Neural progenitor cell (in vitro differentiated cells): ENCODE data around the gene PCSK2. TPM values are rescaled to one million over a fixed set of nuclear protein-coding genes. Genes with fewer than 3 reads are reported as not detected.

ENCODE experiments used
- DNase-seq: peaks from one replicate; pipeline ENCODE4 v3.0.0-alpha.2; 2016; ENCODE audit warnings: low spot score
- H2AFZ ChIP-seq: fragments of 200-600 bp; sonication (generic); replicated peaks from 2 replicates; pipeline ENCODE4 v1.6.1; 2016; ENCODE audit warnings: antibody characterized with exemption
- H3F3A ChIP-seq: fragments of 200-600 bp; sonication (generic); 2 replicates; pipeline ENCODE4 v1.6.1; 2016; ENCODE audit warnings: antibody characterized with exemption, low read depth
- H3K27ac ChIP-seq: fragments of 200-600 bp; sonication (generic); 2 replicates; pipeline ENCODE4 v1.5.1; 2016; ENCODE audit warnings: mild to moderate bottlenecking
- H3K27me3 ChIP-seq: fragments of 200-600 bp; sonication (generic); 2 replicates; pipeline ENCODE4 v1.6.1; 2016; ENCODE audit warnings: mild to moderate bottlenecking, moderate library complexity
- H3K36me3 ChIP-seq: fragments of 200-600 bp; sonication (generic); 2 replicates; pipeline ENCODE4 v1.5.1; 2016
- H3K4me1 ChIP-seq: fragments of 200-600 bp; sonication (generic); 2 replicates; pipeline ENCODE4 v1.6.1; 2016; ENCODE audit warnings: mixed run types
- H3K4me2 ChIP-seq: fragments of 200-600 bp; sonication (generic); 2 replicates; pipeline ENCODE4 v1.6.1; 2016
- H3K4me3 ChIP-seq: fragments of 200-600 bp; sonication (generic); 2 replicates; pipeline ENCODE4 v1.5.1; 2016
- H3K79me2 ChIP-seq: fragments of 200-600 bp; sonication (generic); 2 replicates; pipeline ENCODE4 v1.6.1; 2016; ENCODE audit warnings: low read depth
- H3K9ac ChIP-seq: fragments of 200-600 bp; sonication (generic); 2 replicates; pipeline ENCODE4 v1.6.1; 2016
- H3K9me3 ChIP-seq: fragments of 200-600 bp; sonication (generic); 2 replicates; pipeline ENCODE4 v1.5.1; 2016; ENCODE audit warnings: low read depth
- H4K20me1 ChIP-seq: fragments of 200-600 bp; sonication (generic); 2 replicates; pipeline ENCODE4 v1.6.1; 2016; ENCODE audit warnings: low read depth
- H3K27ac Mint-ChIP-seq: 3 replicates; pipeline ENCODE4 v1.8.0; 2021; ENCODE audit warnings: mixed read lengths
- H3K27me3 Mint-ChIP-seq: 2 replicates; pipeline ENCODE4 v1.8.0; 2022; ENCODE audit warnings: low read depth, mild to moderate bottlenecking, inconsistent platforms, moderate library complexity, mixed read lengths; ENCODE audit not compliant: insufficient read depth
- H3K36me3 Mint-ChIP-seq: 3 replicates; pipeline ENCODE4 v1.8.0; 2021; ENCODE audit warnings: mixed read lengths
- H3K4me1 Mint-ChIP-seq: 3 replicates; pipeline ENCODE4 v1.8.0; 2021; ENCODE audit warnings: mixed read lengths
- H3K4me3 Mint-ChIP-seq: 3 replicates; pipeline ENCODE4 v1.8.0; 2021; ENCODE audit warnings: mild to moderate bottlenecking, moderate library complexity, mixed read lengths
- H3K9me3 Mint-ChIP-seq: 3 replicates; pipeline ENCODE4 v1.8.0; 2020; ENCODE audit warnings: mixed read lengths
- EZH2 ChIP-seq: fragments of 200-600 bp; sonication (generic); IDR thresholded peaks from 2 replicates; pipeline ENCODE4 v1.6.1; 2017; ENCODE audit warnings: antibody characterized with exemption, mild to moderate bottlenecking, moderate library complexity
- EZH2phosphoT487 ChIP-seq: fragments of 200-600 bp; sonication (generic); IDR thresholded peaks from 2 replicates; pipeline ENCODE4 v1.6.1; 2017; ENCODE audit warnings: antibody characterized with exemption
- total RNA-seq: library from RNA; depleted of rRNA; stranded (reverse); fragments of >200 nt; gene quantifications from 2 replicates; pipeline ENCODE4 v1.2.3, GENCODE V29; 2015; ENCODE audit warnings: low replicate concordance
- TF ChIP-seq, protein P1 (sequence below): fragments of 200-600 bp; sonication (generic); IDR thresholded peaks from 2 replicates; pipeline ENCODE4 v1.5.1; 2017; ENCODE audit warnings: antibody characterized with exemption, mild to moderate bottlenecking

Gene PCSK2
- total RNA-seq, 1 donor from 2014 or later: 0.07 TPM

- no peaks in the 10 kb centered on the region for H3K79me2 ChIP-seq
- no peaks in the 10 kb centered on the region for H3K36me3 ChIP-seq
- H3K4me1 ChIP-seq: no peaks in the 10 kb centered on the region
- Mint-ChIP-seq H3K4me1 (no peaks in the 10 kb centered on the region), H3K9me3 (no peaks in the 10 kb centered on the region), H3K36me3 (no peaks in the 10 kb centered on the region), H3K27me3 (peaks cover 2% of the 10 kb centered on the region), H3K27ac (no peak overlapping the region), H3K4me3 (no peak overlapping the region)
- no peaks in the 10 kb centered on the region for H3F3A ChIP-seq
- no peak overlapping the region for H2AFZ ChIP-seq
- H4K20me1 ChIP-seq: no peaks in the 10 kb centered on the region
- no peak for DNase-seq
- no peak overlapping the region for H3K4me2 ChIP-seq
- H3K27me3 ChIP-seq: no peaks in the 10 kb centered on the region
- TF ChIP-seq EZH2phosphoT487 (no peak), EZH2 (no peak)
- TF ChIP-seq, protein P1, sequence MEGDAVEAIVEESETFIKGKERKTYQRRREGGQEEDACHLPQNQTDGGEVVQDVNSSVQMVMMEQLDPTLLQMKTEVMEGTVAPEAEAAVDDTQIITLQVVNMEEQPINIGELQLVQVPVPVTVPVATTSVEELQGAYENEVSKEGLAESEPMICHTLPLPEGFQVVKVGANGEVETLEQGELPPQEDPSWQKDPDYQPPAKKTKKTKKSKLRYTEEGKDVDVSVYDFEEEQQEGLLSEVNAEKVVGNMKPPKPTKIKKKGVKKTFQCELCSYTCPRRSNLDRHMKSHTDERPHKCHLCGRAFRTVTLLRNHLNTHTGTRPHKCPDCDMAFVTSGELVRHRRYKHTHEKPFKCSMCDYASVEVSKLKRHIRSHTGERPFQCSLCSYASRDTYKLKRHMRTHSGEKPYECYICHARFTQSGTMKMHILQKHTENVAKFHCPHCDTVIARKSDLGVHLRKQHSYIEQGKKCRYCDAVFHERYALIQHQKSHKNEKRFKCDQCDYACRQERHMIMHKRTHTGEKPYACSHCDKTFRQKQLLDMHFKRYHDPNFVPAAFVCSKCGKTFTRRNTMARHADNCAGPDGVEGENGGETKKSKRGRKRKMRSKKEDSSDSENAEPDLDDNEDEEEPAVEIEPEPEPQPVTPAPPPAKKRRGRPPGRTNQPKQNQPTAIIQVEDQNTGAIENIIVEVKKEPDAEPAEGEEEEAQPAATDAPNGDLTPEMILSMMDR: no peak
- H3K9me3 ChIP-seq: no peaks in the 10 kb centered on the region
- H3K27ac ChIP-seq: no peak overlapping the region
- H3K4me3 ChIP-seq: no peak overlapping the region
- H3K9ac ChIP-seq: no peak overlapping the region
Observed at GRCh38 chr20:17377231-17377630, 150.4 kb downstream of the PCSK2 start.

GRCh38 chr20:17379651-17380050, 152.8 kb downstream of the PCSK2 start:
- no peak overlapping the region for H3K9ac ChIP-seq
- no peaks in the 10 kb centered on the region for H3F3A ChIP-seq
- H2AFZ ChIP-seq: no peak overlapping the region
- Mint-ChIP-seq H3K4me3 (no peak overlapping the region), H3K36me3 (no peaks in the 10 kb centered on the region), H3K4me1 (no peaks in the 10 kb centered on the region), H3K9me3 (no peaks in the 10 kb centered on the region), H3K27ac (no peak overlapping the region), H3K27me3 (peaks cover 2% of the 10 kb centered on the region)
- H3K4me2 ChIP-seq: no peak overlapping the region
- no peaks in the 10 kb centered on the region for H3K36me3 ChIP-seq
- TF ChIP-seq, protein P1: no peak
- no peak for TF ChIP-seq EZH2phosphoT487
- TF ChIP-seq EZH2: no peak
- H3K4me1 ChIP-seq: no peaks in the 10 kb centered on the region
- no peak for DNase-seq
- H4K20me1 ChIP-seq: no peaks in the 10 kb centered on the region
- H3K79me2 ChIP-seq: no peaks in the 10 kb centered on the region
- H3K4me3 ChIP-seq: no peak overlapping the region
- no peak overlapping the region for H3K27ac ChIP-seq
- H3K27me3 ChIP-seq: no peaks in the 10 kb centered on the region
- no peaks in the 10 kb centered on the region for H3K9me3 ChIP-seq

DNA sequence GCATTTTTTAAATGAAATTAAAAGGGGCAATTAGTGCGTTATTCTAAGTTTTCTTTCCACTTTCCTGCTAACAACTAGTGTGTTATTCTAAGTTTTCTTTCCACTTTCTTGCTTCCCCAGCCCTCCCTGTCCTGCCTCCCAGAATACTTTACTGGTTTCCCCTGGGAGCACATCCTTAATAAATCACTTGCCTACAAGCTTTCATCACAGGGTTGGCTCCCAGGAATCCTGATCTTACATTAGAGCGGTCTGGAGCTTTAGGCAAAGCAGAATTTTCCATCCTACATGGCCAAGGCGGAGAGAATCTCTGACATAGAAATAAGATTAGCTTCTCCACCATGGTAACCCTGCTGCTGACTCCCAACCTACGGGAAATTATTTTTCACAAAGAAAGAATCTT, 154.0 kb downstream of the PCSK2 start:
- Mint-ChIP-seq H3K27me3 (peaks cover 2% of the 10 kb centered on the region), H3K4me1 (no peaks in the 10 kb centered on the region), H3K9me3 (no peaks in the 10 kb centered on the region), H3K4me3 (no peak overlapping the region), H3K36me3 (no peaks in the 10 kb centered on the region), H3K27ac (no peak overlapping the region)
- Histone ChIP-seq H2AFZ (no peak overlapping the region), H4K20me1 (no peaks in the 10 kb centered on the region), H3K36me3 (no peaks in the 10 kb centered on the region), H3K4me2 (no peak overlapping the region), H3K9me3 (no peaks in the 10 kb centered on the region), H3K27me3 (no peaks in the 10 kb centered on the region), H3K9ac (no peak overlapping the region), H3K27ac (no peak overlapping the region), H3F3A (no peaks in the 10 kb centered on the region), H3K79me2 (no peaks in the 10 kb centered on the region), H3K4me3 (no peak overlapping the region), H3K4me1 (no peaks in the 10 kb centered on the region)
- TF ChIP-seq, protein P1: no peak
- TF ChIP-seq EZH2 (no peak), EZH2phosphoT487 (no peak)
- DNase-seq: no peak

GRCh38 chr20:17381724-17382123, 154.9 kb downstream of the PCSK2 start:
- TF ChIP-seq EZH2 (no peak), EZH2phosphoT487 (no peak)
- TF ChIP-seq, protein P1: no peak
- no peak for DNase-seq
- H3K27me3 ChIP-seq: no peaks in the 10 kb centered on the region
- no peaks in the 10 kb centered on the region for H4K20me1 ChIP-seq
- Mint-ChIP-seq H3K4me3 (no peak overlapping the region), H3K4me1 (no peaks in the 10 kb centered on the region), H3K27me3 (peaks cover 2% of the 10 kb centered on the region), H3K9me3 (no peaks in the 10 kb centered on the region), H3K36me3 (no peaks in the 10 kb centered on the region), H3K27ac (no peak overlapping the region)
- no peak overlapping the region for H3K4me2 ChIP-seq
- H3K36me3 ChIP-seq: no peaks in the 10 kb centered on the region
- no peaks in the 10 kb centered on the region for H3K4me1 ChIP-seq
- no peak overlapping the region for H3K9ac ChIP-seq
- no peaks in the 10 kb centered on the region for H3K79me2 ChIP-seq
- no peak overlapping the region for H3K4me3 ChIP-seq
- H3F3A ChIP-seq: no peaks in the 10 kb centered on the region
- no peak overlapping the region for H2AFZ ChIP-seq
- no peak overlapping the region for H3K27ac ChIP-seq
- no peaks in the 10 kb centered on the region for H3K9me3 ChIP-seq
